ENCODE results near the gene ARHGEF4. TPM values are rescaled to one million over a fixed set of nuclear protein-coding genes. Genes with fewer than 3 reads are reported as not detected.

Gene ARHGEF4
- total RNA-seq, 1 donor from 2014 or later, result 25.5 TPM

GRCh38 chr2:130813722-130814121 lies 23.0 kb upstream of the ARHGEF4 start:
- Mint-ChIP-seq H3K9me3 (peaks cover 9% of the 10 kb centered on the region), H3K4me1 (peaks cover 1% of the 10 kb centered on the region), H3K4me3 (no peak overlapping the region), H3K27ac (no peak overlapping the region), H3K27me3 (ENCODE audit: low read depth) (peaks cover 11% of the 10 kb centered on the region), H3K36me3 (no peaks in the 10 kb centered on the region)
- DNase-seq (ENCODE audit: low spot score in 2 of 2, unreplicated experiment in 2 of 2), result no peak
- no peak for TF ChIP-seq CTCF (IDR thresholded peaks at IDR 0.05; ENCODE audit: unreplicated experiment)

DNA sequence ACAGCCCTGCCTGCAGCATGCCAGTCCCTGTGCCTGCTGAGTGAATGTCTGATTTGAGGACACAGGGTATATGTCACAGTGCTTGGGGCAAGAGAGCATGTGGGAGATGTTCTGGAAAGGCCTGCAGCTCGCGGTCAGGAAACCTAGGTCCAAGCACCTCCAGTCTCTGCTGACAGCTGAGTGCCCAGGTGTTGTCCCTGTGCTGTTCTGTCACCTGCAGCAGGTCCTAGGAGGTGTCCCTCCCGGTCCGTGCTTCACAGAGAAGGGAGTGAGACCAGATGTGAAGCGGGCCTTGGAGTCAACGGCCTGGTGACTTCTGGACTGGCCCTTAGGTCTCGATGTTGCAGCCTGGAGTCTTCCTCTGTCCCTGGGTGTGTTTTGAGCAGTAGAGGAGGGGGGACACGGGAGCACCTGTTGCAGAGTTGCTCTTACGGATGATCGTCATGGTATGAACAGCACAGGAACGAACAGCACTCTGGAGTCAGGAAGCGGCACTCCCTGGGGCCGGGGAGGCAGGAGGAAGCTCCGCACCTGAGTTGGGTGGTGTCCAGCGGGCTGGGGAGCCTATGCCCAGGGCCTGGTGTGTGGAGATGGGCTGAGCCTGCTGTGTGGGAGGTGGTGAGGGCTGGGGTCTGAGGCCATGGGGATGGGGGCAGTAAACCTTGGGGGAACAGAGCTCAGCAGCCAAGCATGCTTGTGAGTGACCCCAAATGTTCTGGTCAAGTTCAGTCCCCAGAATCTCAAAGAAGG lies 21.6 kb upstream of the ARHGEF4 start:
- Mint-ChIP-seq H3K9me3 (peaks cover 4% of the 10 kb centered on the region), H3K27me3 (ENCODE audit: low read depth) (peaks cover 8% of the 10 kb centered on the region), H3K4me3 (no peak overlapping the region), H3K4me1 (peaks cover 9% of the 10 kb centered on the region), H3K27ac (no peak overlapping the region), H3K36me3 (no peaks in the 10 kb centered on the region)
- TF ChIP-seq CTCF (IDR thresholded peaks at IDR 0.05; ENCODE audit: unreplicated experiment), result no peak
- DNase-seq (ENCODE audit: low spot score in 2 of 2, unreplicated experiment in 2 of 2), result no peak

- Mint-ChIP-seq H3K9me3 (no peaks in the 10 kb centered on the region), H3K27me3 (ENCODE audit: low read depth) (no peaks in the 10 kb centered on the region), H3K4me3 (no peak overlapping the region), H3K27ac (no peak overlapping the region), H3K36me3 (no peaks in the 10 kb centered on the region), H3K4me1 (peaks cover 18% of the 10 kb centered on the region)
- TF ChIP-seq CTCF (IDR thresholded peaks at IDR 0.05; ENCODE audit: unreplicated experiment), result no peak
- DNase-seq (ENCODE audit: low spot score in 2 of 2, unreplicated experiment in 2 of 2), result no peak
These were observed 17.9 kb upstream of the ARHGEF4 start for GRCh38 chr2:130818809-130819208.

- Mint-ChIP-seq H3K4me1 (peaks cover 20% of the 10 kb centered on the region), H3K4me3 (no peak overlapping the region), H3K27ac (no peak overlapping the region), H3K36me3 (no peaks in the 10 kb centered on the region), H3K9me3 (no peaks in the 10 kb centered on the region), H3K27me3 (ENCODE audit: low read depth) (no peaks in the 10 kb centered on the region)
- TF ChIP-seq CTCF (IDR thresholded peaks at IDR 0.05; ENCODE audit: unreplicated experiment), result no peak
- no peak for DNase-seq (ENCODE audit: low spot score in 2 of 2, unreplicated experiment in 2 of 2)
These were observed 17.5 kb upstream of the ARHGEF4 start for GRCh38 chr2:130819226-130819607.

GRCh38 chr2:130819608-130820278 lies 17.0 kb upstream of the ARHGEF4 start:
- no peak overlapping the region for H3K4me3 Mint-ChIP-seq
- H3K36me3 Mint-ChIP-seq, result no peaks in the 10 kb centered on the region
- TF ChIP-seq CTCF (IDR thresholded peaks at IDR 0.05; ENCODE audit: unreplicated experiment), result no peak
- H3K27ac Mint-ChIP-seq, result peak overlapping the region; percentile 64
- DNase-seq (ENCODE audit: low spot score in 2 of 2, unreplicated experiment in 2 of 2), result no peak
- peaks cover 23% of the 10 kb centered on the region for H3K4me1 Mint-ChIP-seq
- no peaks in the 10 kb centered on the region for H3K9me3 Mint-ChIP-seq
- H3K27me3 Mint-ChIP-seq (ENCODE audit: low read depth), result no peaks in the 10 kb centered on the region

Data from mesothelial cell of epicardium (in vitro differentiated cells).